ENCODE results near the gene RPS19BP1.

DNA sequence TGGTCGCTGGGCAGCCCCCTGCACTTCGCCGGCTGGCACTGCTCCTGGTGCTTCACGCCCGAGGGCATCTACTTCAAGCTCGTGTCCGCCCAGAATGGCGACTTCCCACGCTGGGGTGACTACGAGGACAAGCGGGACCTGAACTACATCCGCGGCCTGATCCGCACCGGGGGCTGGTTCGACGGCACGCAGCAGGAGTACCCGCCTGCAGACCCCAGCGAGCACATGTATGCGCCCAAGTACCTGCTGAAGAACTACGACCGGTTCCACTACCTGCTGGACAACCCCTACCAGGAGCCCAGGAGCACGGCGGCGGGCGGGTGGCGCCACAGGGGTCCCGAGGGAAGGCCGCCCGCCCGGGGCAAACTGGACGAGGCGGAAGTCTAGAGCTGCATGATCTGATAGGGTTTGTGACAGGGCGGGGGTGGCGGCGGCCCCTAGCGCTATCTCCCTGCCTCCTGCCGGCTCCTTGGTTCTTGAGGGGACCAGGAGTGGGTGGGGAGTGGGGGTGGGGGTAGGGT lies 43.9 kb downstream of the RPS19BP1 start:
- TF ChIP-seq, protein P1, sequence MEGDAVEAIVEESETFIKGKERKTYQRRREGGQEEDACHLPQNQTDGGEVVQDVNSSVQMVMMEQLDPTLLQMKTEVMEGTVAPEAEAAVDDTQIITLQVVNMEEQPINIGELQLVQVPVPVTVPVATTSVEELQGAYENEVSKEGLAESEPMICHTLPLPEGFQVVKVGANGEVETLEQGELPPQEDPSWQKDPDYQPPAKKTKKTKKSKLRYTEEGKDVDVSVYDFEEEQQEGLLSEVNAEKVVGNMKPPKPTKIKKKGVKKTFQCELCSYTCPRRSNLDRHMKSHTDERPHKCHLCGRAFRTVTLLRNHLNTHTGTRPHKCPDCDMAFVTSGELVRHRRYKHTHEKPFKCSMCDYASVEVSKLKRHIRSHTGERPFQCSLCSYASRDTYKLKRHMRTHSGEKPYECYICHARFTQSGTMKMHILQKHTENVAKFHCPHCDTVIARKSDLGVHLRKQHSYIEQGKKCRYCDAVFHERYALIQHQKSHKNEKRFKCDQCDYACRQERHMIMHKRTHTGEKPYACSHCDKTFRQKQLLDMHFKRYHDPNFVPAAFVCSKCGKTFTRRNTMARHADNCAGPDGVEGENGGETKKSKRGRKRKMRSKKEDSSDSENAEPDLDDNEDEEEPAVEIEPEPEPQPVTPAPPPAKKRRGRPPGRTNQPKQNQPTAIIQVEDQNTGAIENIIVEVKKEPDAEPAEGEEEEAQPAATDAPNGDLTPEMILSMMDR (IDR thresholded peaks at IDR 0.05) = no peak
- TF ChIP-seq EP300 (IDR thresholded peaks at IDR 0.05; ENCODE audit: borderline replicate concordance in 1 of 2, low read depth in 1 of 2, low read length in 1 of 2) = no peak
- no peak for TF ChIP-seq RAD21 (IDR thresholded peaks at IDR 0.05; ENCODE audit: low read length)
- TF ChIP-seq TEAD4 (IDR thresholded peaks at IDR 0.05; ENCODE audit: borderline replicate concordance, insufficient read depth) = no peak
- no peak for TF ChIP-seq POLR2AphosphoS5 (IDR thresholded peaks at IDR 0.05; ENCODE audit: low read depth, low read length)
- no peak for TF ChIP-seq RCOR1 (IDR thresholded peaks at IDR 0.05; ENCODE audit: low read length)
- TF ChIP-seq FOXM1 (IDR thresholded peaks at IDR 0.05; ENCODE audit: low read depth) = no peak
- TF ChIP-seq, protein P2, sequence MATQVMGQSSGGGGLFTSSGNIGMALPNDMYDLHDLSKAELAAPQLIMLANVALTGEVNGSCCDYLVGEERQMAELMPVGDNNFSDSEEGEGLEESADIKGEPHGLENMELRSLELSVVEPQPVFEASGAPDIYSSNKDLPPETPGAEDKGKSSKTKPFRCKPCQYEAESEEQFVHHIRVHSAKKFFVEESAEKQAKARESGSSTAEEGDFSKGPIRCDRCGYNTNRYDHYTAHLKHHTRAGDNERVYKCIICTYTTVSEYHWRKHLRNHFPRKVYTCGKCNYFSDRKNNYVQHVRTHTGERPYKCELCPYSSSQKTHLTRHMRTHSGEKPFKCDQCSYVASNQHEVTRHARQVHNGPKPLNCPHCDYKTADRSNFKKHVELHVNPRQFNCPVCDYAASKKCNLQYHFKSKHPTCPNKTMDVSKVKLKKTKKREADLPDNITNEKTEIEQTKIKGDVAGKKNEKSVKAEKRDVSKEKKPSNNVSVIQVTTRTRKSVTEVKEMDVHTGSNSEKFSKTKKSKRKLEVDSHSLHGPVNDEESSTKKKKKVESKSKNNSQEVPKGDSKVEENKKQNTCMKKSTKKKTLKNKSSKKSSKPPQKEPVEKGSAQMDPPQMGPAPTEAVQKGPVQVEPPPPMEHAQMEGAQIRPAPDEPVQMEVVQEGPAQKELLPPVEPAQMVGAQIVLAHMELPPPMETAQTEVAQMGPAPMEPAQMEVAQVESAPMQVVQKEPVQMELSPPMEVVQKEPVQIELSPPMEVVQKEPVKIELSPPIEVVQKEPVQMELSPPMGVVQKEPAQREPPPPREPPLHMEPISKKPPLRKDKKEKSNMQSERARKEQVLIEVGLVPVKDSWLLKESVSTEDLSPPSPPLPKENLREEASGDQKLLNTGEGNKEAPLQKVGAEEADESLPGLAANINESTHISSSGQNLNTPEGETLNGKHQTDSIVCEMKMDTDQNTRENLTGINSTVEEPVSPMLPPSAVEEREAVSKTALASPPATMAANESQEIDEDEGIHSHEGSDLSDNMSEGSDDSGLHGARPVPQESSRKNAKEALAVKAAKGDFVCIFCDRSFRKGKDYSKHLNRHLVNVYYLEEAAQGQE (IDR thresholded peaks at IDR 0.05; ENCODE audit: low read depth, low read length) = no peak
- TF ChIP-seq, protein P3, sequence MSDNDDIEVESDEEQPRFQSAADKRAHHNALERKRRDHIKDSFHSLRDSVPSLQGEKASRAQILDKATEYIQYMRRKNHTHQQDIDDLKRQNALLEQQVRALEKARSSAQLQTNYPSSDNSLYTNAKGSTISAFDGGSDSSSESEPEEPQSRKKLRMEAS (IDR thresholded peaks at IDR 0.05; ENCODE audit: low read depth) = no peak

Measured in SK-N-SH (cell line).